AG04450 (cell line): ENCODE measurements around the gene FMO3. TPM values are rescaled to one million over a fixed set of nuclear protein-coding genes. Genes with fewer than 3 reads are reported as not detected.

ENCODE experiments used
- CTCF ChIA-PET: fragments of 300-600, 350-600 bp; formaldehyde crosslinking; extraction: SDS; loops from one replicate; lab custom pipeline; 2022; ENCODE audit warnings: antibody characterized with exemption, inconsistent platforms; lab: Charles Lee
- POLR2A ChIA-PET: fragments of 350-600 bp; formaldehyde crosslinking; extraction: SDS; loops from one replicate; lab custom pipeline; 2021; ENCODE audit warnings: antibody characterized with exemption, inconsistent platforms; lab: Yijun Ruan, JAX
- DNase-seq: peaks from one replicate; pipeline ENCODE4 v3.0.0-alpha.2; 2011; ENCODE audit warnings: low read depth, low spot score
- H3K27ac ChIP-seq: one replicate; pipeline ENCODE4 v1.5.1; 2012; ENCODE audit warnings: low read depth, low read length, control low read depth
- H3K27me3 ChIP-seq: one replicate; pipeline ENCODE4 v1.6.0; 2012; ENCODE audit warnings: low read length; ENCODE audit not compliant: control insufficient read depth, insufficient read depth
- H3K4me3 ChIP-seq: 2 replicates; pipeline ENCODE4 v1.5.1; 2011; ENCODE audit warnings: mild to moderate bottlenecking, low read depth, low read length, control low read depth
- H3K9me3 ChIP-seq: 2 replicates; pipeline ENCODE4 v1.5.1; 2012; ENCODE audit warnings: low read length; ENCODE audit not compliant: control insufficient read depth, insufficient read depth
- CTCF ChIP-seq: IDR thresholded peaks from 2 replicates; pipeline ENCODE4 v1.5.1; 2011; ENCODE audit warnings: low read depth, low read length, control low read depth, inconsistent platforms
- polyA plus RNA-seq: library from polyadenylated mRNA; depleted of rRNA; stranded (reverse); fragments of >200 nt; gene quantifications from 2 replicates; pipeline ENCODE4 v1.2.3, GENCODE V29; 2011

Gene FMO3
- polyA plus RNA-seq, 1 experiment: 3.0 TPM

GRCh38 chr1:171158551-171158950 is 67.8 kb downstream of the FMO3 start:
- no peak for DNase-seq
- Histone ChIP-seq H3K4me3 (no peak overlapping the region), H3K27me3 (no peaks in the 10 kb centered on the region), H3K27ac (no peak overlapping the region), H3K9me3 (no peaks in the 10 kb centered on the region)
- ChIA-PET CTCF (no interaction called here), POLR2A (no interaction called here)
- TF ChIP-seq CTCF: no peak

GRCh38 chr1:171159148-171159547 is 68.4 kb downstream of the FMO3 start:
- POLR2A ChIA-PET: no interaction called here
- no peaks in the 10 kb centered on the region for H3K9me3 ChIP-seq
- H3K4me3 ChIP-seq: no peak overlapping the region
- no peaks in the 10 kb centered on the region for H3K27me3 ChIP-seq
- CTCF ChIA-PET: no interaction called here
- TF ChIP-seq CTCF: no peak
- DNase-seq: no peak
- no peak overlapping the region for H3K27ac ChIP-seq

GRCh38 chr1:171160211-171160610 is 69.5 kb downstream of the FMO3 start:
- H3K9me3 ChIP-seq: no peaks in the 10 kb centered on the region
- H3K27me3 ChIP-seq: no peaks in the 10 kb centered on the region
- no peak for TF ChIP-seq CTCF
- ChIA-PET POLR2A (no interaction called here), CTCF (interaction anchor here (1.0 to 1.6 kb wide), 2 partner anchors 67 to 193 kb away, joined by 3 to 6 read pairs; no protein-coding TSS in a partner anchor)
- H3K4me3 ChIP-seq: no peak overlapping the region
- no peak for DNase-seq
- H3K27ac ChIP-seq: no peak overlapping the region

- ChIA-PET CTCF (interaction anchor here (0.8 to 1.6 kb wide), 3 partner anchors 66 to 194 kb away, joined by 3 to 6 read pairs (median 4); no protein-coding TSS in a partner anchor), POLR2A (no interaction called here)
- Histone ChIP-seq H3K27ac (no peak overlapping the region), H3K27me3 (no peaks in the 10 kb centered on the region), H3K9me3 (no peaks in the 10 kb centered on the region), H3K4me3 (no peak overlapping the region)
- no peak for DNase-seq
- no peak for TF ChIP-seq CTCF
These were observed 70.1 kb downstream of the FMO3 start for GRCh38 chr1:171160639-171161354.

- Histone ChIP-seq H3K9me3 (no peaks in the 10 kb centered on the region), H3K27me3 (no peaks in the 10 kb centered on the region), H3K4me3 (no peak overlapping the region), H3K27ac (no peak overlapping the region)
- TF ChIP-seq CTCF: no peak
- ChIA-PET POLR2A (no interaction called here), CTCF (interaction anchor here (0.6 to 1.6 kb wide), 3 partner anchors 8 to 195 kb away, joined by 3 to 4 read pairs (median 3); no protein-coding TSS in a partner anchor)
- no peak for DNase-seq
These were observed 70.7 kb downstream of the FMO3 start for GRCh38 chr1:171161431-171161830.
